Liver (tissue), 9 donors: ENCODE measurements around the gene TMEM233. TPM values are rescaled to one million over a fixed set of nuclear protein-coding genes. Genes with fewer than 3 reads are reported as not detected.

Source experiments
- DNase-seq: peaks from one replicate; pipeline ENCODE4 v3.0.0-alpha.2; 2017; ENCODE audit warnings: low spot score
- H3K27ac ChIP-seq, 2 donors: one replicate each; pipeline ENCODE4 v1.7.0; 2013; ENCODE audit warnings: inconsistent platforms in 2 of 2, low read length in 2 of 2, control low read depth in 1 of 2, low read depth in 1 of 2, mild to moderate bottlenecking in 1 of 2
- H3K27me3 ChIP-seq, 4 donors: one replicate each; pipeline versions ENCODE4 v1.6.1 to v1.7.0; 2013; ENCODE audit warnings: low read length in 3 of 4, inconsistent platforms in 1 of 4, mild to moderate bottlenecking in 1 of 4, moderate library complexity in 1 of 4; ENCODE audit not compliant: control insufficient read depth in 4 of 4, insufficient read depth in 4 of 4
- H3K36me3 ChIP-seq, 4 donors: one replicate each; pipeline versions ENCODE4 v1.6.1 to v1.7.0; 2013; ENCODE audit warnings: low read length in 3 of 4, mild to moderate bottlenecking in 3 of 4, low read depth in 1 of 4, moderate library complexity in 1 of 4; ENCODE audit not compliant: control insufficient read depth in 4 of 4, insufficient read depth in 3 of 4
- H3K4me1 ChIP-seq, 4 donors: one replicate each; pipeline versions ENCODE4 v1.6.1 to v1.7.0; 2013; ENCODE audit warnings: low read length in 3 of 4, mild to moderate bottlenecking in 3 of 4, moderate library complexity in 1 of 4; ENCODE audit not compliant: control insufficient read depth in 4 of 4, insufficient read depth in 4 of 4
- H3K4me3 ChIP-seq, 3 donors: one replicate each; pipeline versions ENCODE4 v1.6.1 to v1.7.0; 2013; ENCODE audit warnings: low read length in 3 of 3, control low read depth in 1 of 3, low read depth in 1 of 3, mild to moderate bottlenecking in 1 of 3
- H3K9ac ChIP-seq, 2 donors: one replicate each; pipeline ENCODE4 v1.7.0; 2013; ENCODE audit warnings: low read length in 2 of 2, mild to moderate bottlenecking in 2 of 2, moderate library complexity in 2 of 2, control low read depth in 1 of 2, low read depth in 1 of 2
- H3K9me3 ChIP-seq, 4 donors: one replicate each; pipeline versions ENCODE4 v1.6.1 to v1.7.0; 2013; ENCODE audit warnings: low read length in 3 of 4; ENCODE audit not compliant: control insufficient read depth in 4 of 4
- CTCF ChIP-seq: fragments of 150-350 bp; IDR thresholded peaks from 2 replicates; pipeline ENCODE4 v1.5.1; 2017; ENCODE audit warnings: improper control_type of control experiment, low read depth, low read length; ENCODE audit not compliant: missing input control
- EGR1 ChIP-seq, 2 donors: IDR thresholded peaks; 2 replicates each; pipeline ENCODE4 v1.6.1; 2016 to 2018; ENCODE audit warnings: antibody characterized with exemption in 2 of 2, low read depth in 2 of 2
- FOXA1 ChIP-seq: IDR thresholded peaks from 2 replicates; pipeline ENCODE4 v1.6.1; 2016; ENCODE audit warnings: antibody characterized with exemption
- FOXA2 ChIP-seq: IDR thresholded peaks from 2 replicates; pipeline ENCODE4 v1.6.1; 2016; ENCODE audit warnings: antibody characterized with exemption
- GABPA ChIP-seq, 2 donors: IDR thresholded peaks in 1 of 2; conservative IDR thresholded peaks in 1 of 2; 2 replicates each; pipeline ENCODE4 v1.6.1; 2016; ENCODE audit warnings: antibody characterized with exemption in 2 of 2, mild to moderate bottlenecking in 1 of 2, moderate library complexity in 1 of 2
- HNF4A ChIP-seq, 2 donors: conservative IDR thresholded peaks; 2 replicates each; pipeline ENCODE4 v1.6.1; 2016; ENCODE audit warnings: antibody characterized with exemption in 2 of 2, mild to moderate bottlenecking in 2 of 2
- HNF4G ChIP-seq: IDR thresholded peaks from 2 replicates; pipeline ENCODE4 v1.6.1; 2016; ENCODE audit warnings: antibody characterized with exemption
- JUND ChIP-seq, 2 donors: IDR thresholded peaks; 2 replicates each; pipeline ENCODE4 v1.6.1; 2016; ENCODE audit warnings: antibody characterized with exemption in 2 of 2
- MAX ChIP-seq: IDR thresholded peaks from 2 replicates; pipeline ENCODE4 v1.6.1; 2016; ENCODE audit warnings: antibody characterized with exemption
- NR2F2 ChIP-seq: IDR thresholded peaks from 2 replicates; pipeline ENCODE4 v1.6.1; 2016; ENCODE audit warnings: antibody characterized with exemption
- RAD21 ChIP-seq, 2 donors: IDR thresholded peaks; 2 replicates each; pipeline ENCODE4 v1.6.1; 2016; ENCODE audit warnings: antibody characterized with exemption in 2 of 2, mild to moderate bottlenecking in 2 of 2
- REST ChIP-seq: IDR thresholded peaks from 2 replicates; pipeline ENCODE4 v1.6.1; 2016; ENCODE audit warnings: antibody characterized with exemption, mild to moderate bottlenecking
- RXRA ChIP-seq, 2 donors: IDR thresholded peaks; 2 replicates each; pipeline ENCODE4 v1.6.1; 2017 to 2018; ENCODE audit warnings: antibody characterized with exemption in 2 of 2, mild to moderate bottlenecking in 1 of 2
- SP1 ChIP-seq: IDR thresholded peaks from 2 replicates; pipeline ENCODE4 v1.6.1; 2018; ENCODE audit warnings: antibody characterized with exemption, mild to moderate bottlenecking
- TAF1 ChIP-seq: conservative IDR thresholded peaks from 2 replicates; pipeline ENCODE4 v1.6.1; 2016; ENCODE audit warnings: antibody characterized with exemption, mild to moderate bottlenecking
- YY1 ChIP-seq: IDR thresholded peaks from 2 replicates; pipeline ENCODE4 v1.6.1; 2016; ENCODE audit warnings: antibody characterized with exemption, mild to moderate bottlenecking
- WGBS: extraction: QIAGEN DNeasy Blood & Tissue Kit; methylation state at CpG from one replicate; pipeline ENCODE4 v1.1.7; 2013; 5-methylcytosine and 5-hydroxymethylcytosine counted together
- polyA plus RNA-seq, 2 donors: library from polyadenylated mRNA; stranded (reverse) in 1 of 2; unstranded in 1 of 2; fragments of 200-250 nt in 1 of 2; fragments of >200 nt in 1 of 2; fragmentation: Nextera tagmentation in 1 of 2; extraction: Ambion mirVana in 1 of 2; gene quantifications; one replicate each; pipeline versions ENCODE4 v1.2.1 to v1.2.3, GENCODE V29; 2013 to 2015
- total RNA-seq, 2 donors: library from RNA; depleted of rRNA; stranded (reverse); fragments of >200 nt; gene quantifications; one replicate each; pipeline ENCODE4 v1.2.3, GENCODE V29; 2014
- TF ChIP-seq, protein P1 (sequence below): IDR thresholded peaks from 2 replicates; pipeline ENCODE4 v1.6.1; 2016; ENCODE audit warnings: antibody characterized with exemption
- TF ChIP-seq, protein P2 (sequence below): IDR thresholded peaks from 2 replicates; pipeline ENCODE4 v1.6.1; 2016; ENCODE audit warnings: antibody characterized with exemption
- donor health status: healthy.
- donor health status: healthy.
- donor health status: healthy.
- donor health status: healthy.
- donor health status: healthy.

The TMEM233 gene
- total and polyA plus RNA-seq, 4 donors, result 0.05 to 0.17 (median 0.09) TPM

GRCh38 chr12:119676022-119676421 is 82.4 kb downstream of the TMEM233 start:
- Histone ChIP-seq H3K36me3 (peaks cover 3 to 82% (median 58%) of the 10 kb centered on the region in 4 donors), H3K9ac (no peak overlapping the region), H3K4me3 (no peak overlapping the region), H3K27me3 (no peaks in the 10 kb centered on the region), H3K4me1 (peaks cover 0 to 10% (median 2%) of the 10 kb centered on the region in 4 donors), H3K27ac (no peak overlapping the region), H3K9me3 (no peaks in the 10 kb centered on the region)
- WGBS, result 88% methylated on average over 9 of the region's 9 CpGs
- TF ChIP-seq GABPA (IDR thresholded peaks at IDR 0.05 in 1 of 2, conservative IDR thresholded peaks at IDR 0.05 in 1 of 2) (no peak), FOXA2 (no peak), REST (no peak), NR2F2 (no peak), RXRA (IDR thresholded peaks at IDR 0.05) (no peak), HNF4G (no peak), RAD21 (IDR thresholded peaks at IDR 0.05) (no peak), SP1 (no peak), CTCF (no peak), YY1 (no peak), FOXA1 (no peak)
- DNase-seq, result no peak

GRCh38 chr12:119676573-119676972 is 83.0 kb downstream of the TMEM233 start:
- Histone ChIP-seq H3K27me3 (no peaks in the 10 kb centered on the region), H3K9ac (no peak overlapping the region), H3K4me1 (peaks cover 0 to 11% (median 5%) of the 10 kb centered on the region in 4 donors), H3K4me3 (no peak overlapping the region), H3K36me3 (peaks cover 3 to 84% (median 59%) of the 10 kb centered on the region in 4 donors), H3K27ac (no peak overlapping the region), H3K9me3 (no peaks in the 10 kb centered on the region)
- no peak for DNase-seq
- no peak for TF ChIP-seq MAX
- TF ChIP-seq NR2F2, result no peak
- TF ChIP-seq, protein P1, sequence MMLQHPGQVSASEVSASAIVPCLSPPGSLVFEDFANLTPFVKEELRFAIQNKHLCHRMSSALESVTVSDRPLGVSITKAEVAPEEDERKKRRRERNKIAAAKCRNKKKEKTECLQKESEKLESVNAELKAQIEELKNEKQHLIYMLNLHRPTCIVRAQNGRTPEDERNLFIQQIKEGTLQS, result no peak
- no peak for TF ChIP-seq GABPA (IDR thresholded peaks at IDR 0.05 in 1 of 2, conservative IDR thresholded peaks at IDR 0.05 in 1 of 2)
- TF ChIP-seq HNF4A (conservative IDR thresholded peaks at IDR 0.05), result no peak
- no peak for TF ChIP-seq TAF1
- no peak for TF ChIP-seq YY1
- TF ChIP-seq HNF4G, result no peak
- TF ChIP-seq RAD21 (IDR thresholded peaks at IDR 0.05), result no peak
- no peak for TF ChIP-seq FOXA1
- TF ChIP-seq JUND (IDR thresholded peaks at IDR 0.05), result no peak
- TF ChIP-seq EGR1 (IDR thresholded peaks at IDR 0.05; ENCODE audit: low read depth in 2 of 2), result no peak
- TF ChIP-seq, protein P2, sequence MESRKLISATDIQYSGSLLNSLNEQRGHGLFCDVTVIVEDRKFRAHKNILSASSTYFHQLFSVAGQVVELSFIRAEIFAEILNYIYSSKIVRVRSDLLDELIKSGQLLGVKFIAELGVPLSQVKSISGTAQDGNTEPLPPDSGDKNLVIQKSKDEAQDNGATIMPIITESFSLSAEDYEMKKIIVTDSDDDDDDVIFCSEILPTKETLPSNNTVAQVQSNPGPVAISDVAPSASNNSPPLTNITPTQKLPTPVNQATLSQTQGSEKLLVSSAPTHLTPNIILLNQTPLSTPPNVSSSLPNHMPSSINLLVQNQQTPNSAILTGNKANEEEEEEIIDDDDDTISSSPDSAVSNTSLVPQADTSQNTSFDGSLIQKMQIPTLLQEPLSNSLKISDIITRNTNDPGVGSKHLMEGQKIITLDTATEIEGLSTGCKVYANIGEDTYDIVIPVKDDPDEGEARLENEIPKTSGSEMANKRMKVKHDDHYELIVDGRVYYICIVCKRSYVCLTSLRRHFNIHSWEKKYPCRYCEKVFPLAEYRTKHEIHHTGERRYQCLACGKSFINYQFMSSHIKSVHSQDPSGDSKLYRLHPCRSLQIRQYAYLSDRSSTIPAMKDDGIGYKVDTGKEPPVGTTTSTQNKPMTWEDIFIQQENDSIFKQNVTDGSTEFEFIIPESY, result no peak
- no peak for TF ChIP-seq RXRA (IDR thresholded peaks at IDR 0.05)
- TF ChIP-seq REST, result no peak
- TF ChIP-seq CTCF, result no peak
- no peak for TF ChIP-seq FOXA2
- no peak for TF ChIP-seq SP1
- WGBS, result 94% methylated on average over 13 of the region's 13 CpGs
